HepG2 (cell line): ENCODE data around the gene PLIN5. TPM values are rescaled to one million over a fixed set of nuclear protein-coding genes. Genes with fewer than 3 reads are reported as not detected.

Experiments used
- BORCS8-MEF2B ChIP-seq: sonication (generic); formaldehyde crosslinking; IDR thresholded peaks from 2 replicates; pipeline ENCODE4 v1.8.0; 2022; ENCODE audit warnings: mild to moderate bottlenecking, missing genetic modification reagents
- EP300 ChIP-seq, 3 experiments: sonication (generic) in 1 of 3; formaldehyde crosslinking in 1 of 3; IDR thresholded peaks; 2 replicates each; pipeline versions ENCODE4 v1.5.1 to v1.6.1; 2011 to 2020; ENCODE audit warnings: low read depth in 2 of 3, low read length in 2 of 3, borderline replicate concordance in 1 of 3, improper control_type of control experiment in 1 of 3, mild to moderate bottlenecking in 1 of 3, missing genetic modification reagents in 1 of 3, moderate library complexity in 1 of 3
- FOSL2 ChIP-seq: sonication (generic); formaldehyde crosslinking; IDR thresholded peaks from 2 replicates; pipeline ENCODE4 v1.4.0; 2020; ENCODE audit warnings: missing genetic modification reagents
- MIER2 ChIP-seq: IDR thresholded peaks from 2 replicates; pipeline ENCODE4 v1.6.1; 2016; ENCODE audit warnings: missing biosample characterization, missing genetic modification reagents
- NRL ChIP-seq: sonication (generic); formaldehyde crosslinking; IDR thresholded peaks from 2 replicates; pipeline ENCODE4 v1.5.0; 2020; ENCODE audit warnings: missing genetic modification reagents, mild to moderate bottlenecking, moderate library complexity, borderline replicate concordance
- PCBP2 ChIP-seq: fragments of 200-400 bp; formaldehyde crosslinking; optimal IDR thresholded peaks from 2 replicates; pipeline ENCODE3; 2018; ENCODE audit warnings: low read length, low read depth; ENCODE audit not compliant: poor library complexity, severe bottlenecking
- SIX4 ChIP-seq: sonication (generic); formaldehyde crosslinking; IDR thresholded peaks from 2 replicates; pipeline ENCODE4 v1.4.0; 2020; ENCODE audit warnings: missing genetic modification reagents
- SMAD3 ChIP-seq: sonication (generic); formaldehyde crosslinking; IDR thresholded peaks from 2 replicates; pipeline ENCODE4 v1.4.0; 2020; ENCODE audit warnings: missing genetic modification reagents
- SRF ChIP-seq: IDR thresholded peaks from 2 replicates; pipeline ENCODE4 v1.6.1; 2011; ENCODE audit warnings: mild to moderate bottlenecking, low read depth, low read length, moderate library complexity
- SSRP1 ChIP-seq: IDR thresholded peaks from 2 replicates; pipeline ENCODE4 v1.6.1; 2016; ENCODE audit warnings: control low read depth
- U2AF2 ChIP-seq: fragments of 200-400 bp; formaldehyde crosslinking; IDR thresholded peaks from 2 replicates; pipeline ENCODE4 v1.6.1; 2017; ENCODE audit warnings: low read depth, mild to moderate bottlenecking, low read length
- WIZ ChIP-seq: sonication (generic); formaldehyde crosslinking; IDR thresholded peaks from 2 replicates; pipeline ENCODE4 v1.5.1; 2020; ENCODE audit warnings: mild to moderate bottlenecking, missing genetic modification reagents
- ZNF557 ChIP-seq: sonication (generic); formaldehyde crosslinking; IDR thresholded peaks from 2 replicates; pipeline ENCODE4 v1.4.0; 2020; ENCODE audit warnings: missing genetic modification reagents
- ZNF567 ChIP-seq: sonication (generic); formaldehyde crosslinking; IDR thresholded peaks from 2 replicates; pipeline ENCODE4 v1.8.1; 2023; ENCODE audit warnings: mild to moderate bottlenecking, missing genetic modification reagents, borderline replicate concordance
- ZNF746 ChIP-seq: sonication (generic); formaldehyde crosslinking; IDR thresholded peaks from 2 replicates; pipeline ENCODE4 v1.8.0; 2022; ENCODE audit warnings: mild to moderate bottlenecking, missing genetic modification reagents
- ZNF775 ChIP-seq: sonication (generic); formaldehyde crosslinking; IDR thresholded peaks from 2 replicates; pipeline ENCODE4 v1.4.0; 2020; ENCODE audit warnings: missing genetic modification reagents, mild to moderate bottlenecking, moderate library complexity, borderline replicate concordance
- polyA plus RNA-seq, 8 experiments: library from polyadenylated mRNA; depleted of rRNA in 3 of 8; stranded (reverse) in 7 of 8; unstranded in 1 of 8; fragments of >200 nt; fragmentation: Illumina TruSeq in 4 of 8; extraction: Trizol in 4 of 8; gene quantifications; 2 replicates each; pipeline versions ENCODE4 v1.2.1 to v1.2.3, GENCODE V29; 2011 to 2016; ENCODE audit warnings: low read depth in 4 of 8, missing spikeins in 1 of 8, mixed read lengths in 1 of 8; ENCODE audit not compliant: insufficient read depth in 1 of 8
- total RNA-seq, 5 experiments: library from RNA; depleted of rRNA; stranded (reverse); fragments of >200 nt; fragmentation: Illumina TruSeq; extraction: Trizol; gene quantifications; 2 replicates each; pipeline ENCODE4 v1.2.3, GENCODE V29; 2016; ENCODE audit warnings: low read depth in 1 of 5
- TF ChIP-seq, protein P1 (sequence below): sonication (generic); formaldehyde crosslinking; conservative IDR thresholded peaks from 2 replicates; pipeline ENCODE4 v1.8.0; 2022; ENCODE audit warnings: mild to moderate bottlenecking, moderate library complexity, missing genetic modification reagents
- TF ChIP-seq, protein P2 (sequence below): sonication (generic); formaldehyde crosslinking; conservative IDR thresholded peaks from 2 replicates; pipeline ENCODE4 v1.5.0; 2020; ENCODE audit warnings: missing genetic modification reagents
- TF ChIP-seq, protein P3 (sequence below): IDR thresholded peaks from 2 replicates; pipeline ENCODE4 v1.6.1; 2016; ENCODE audit warnings: mild to moderate bottlenecking, missing biosample characterization, missing genetic modification reagents
- TF ChIP-seq, protein P4 (sequence below): sonication (generic); formaldehyde crosslinking; conservative IDR thresholded peaks from 2 replicates; pipeline ENCODE4 v1.4.0; 2020; ENCODE audit warnings: missing genetic modification reagents
- TF ChIP-seq, protein P5 (sequence below): sonication (generic); formaldehyde crosslinking; IDR thresholded peaks from 2 replicates; pipeline ENCODE4 v1.9.0; 2021; ENCODE audit warnings: missing genetic modification reagents, mild to moderate bottlenecking, borderline replicate concordance

Gene PLIN5
- total and polyA plus RNA-seq, 2 of the 13 experiments (the other 11 are each of a cell fraction or from before 2014, with no cell fraction given), result 1.8 to 4.8 TPM

DNA sequence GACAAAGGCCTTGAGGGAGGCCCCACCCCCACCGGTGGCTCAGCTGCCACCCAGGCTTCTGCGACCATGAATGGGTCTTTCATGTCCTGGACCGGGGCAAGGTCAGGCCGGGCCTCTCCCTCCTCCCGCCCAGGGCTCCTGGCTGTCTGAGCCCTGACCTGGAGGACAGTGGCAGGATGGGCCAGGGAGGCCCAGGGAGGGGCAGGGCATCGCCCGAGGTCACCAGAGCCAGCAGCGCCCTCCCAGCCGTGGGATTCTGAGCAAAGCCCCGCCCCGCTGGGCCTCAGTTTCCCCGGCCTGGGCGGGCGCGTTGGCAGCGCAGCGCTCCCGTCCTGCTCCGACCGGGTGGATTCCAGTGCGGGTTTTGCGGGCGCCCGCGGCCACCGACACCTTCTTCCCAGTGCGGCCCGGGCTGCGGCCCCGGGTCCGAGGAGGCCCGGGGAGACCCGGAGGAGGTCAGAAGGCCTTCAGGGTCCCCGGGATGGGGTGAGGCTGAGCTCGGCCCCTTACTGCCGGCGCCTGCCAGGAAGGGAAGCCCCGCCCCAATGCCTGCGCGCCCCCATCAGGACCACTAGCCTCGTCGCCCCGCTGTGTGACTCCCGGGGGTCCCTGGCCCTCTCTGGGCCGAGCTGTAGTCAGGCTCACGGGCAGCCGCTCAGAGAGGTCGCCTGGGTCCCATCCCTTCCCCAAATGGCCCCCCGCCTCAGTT lies 49.1 kb upstream of the PLIN5 start (continued):
- TF ChIP-seq U2AF2 (no peak), ZNF567 (no peak; the same call in 1 of the 2 replicates), SSRP1 (CRISPR knock-in tag) (no peak), SIX4 (0 out of 2 replicates have a peak, but pooled peaks have one; percentile 38), PCBP2 (no peak), EP300 (IDR thresholded peaks at IDR 0.05; ENCODE audit: low read depth in 2 of 2, low read length in 2 of 2) (peak; percentile 94 to 98; a peak in 3 of 4 replicates), EP300 (CRISPR knock-in tag; IDR thresholded peaks at IDR 0.05; ENCODE audit: borderline replicate concordance) (peak; percentile 93), SRF (no peak), ZNF775 (CRISPR knock-in tag) (0 out of 2 replicates have a peak, but pooled peaks have one; percentile 31), NRL (CRISPR knock-in tag) (peak; percentile 44), FOSL2 (CRISPR knock-in tag) (peak; percentile 62), BORCS8-MEF2B (CRISPR knock-in tag) (no peak), ZNF746 (peak; percentile 89), SMAD3 (CRISPR knock-in tag) (0 out of 2 replicates have a peak, but pooled peaks have one; percentile 24), WIZ (CRISPR knock-in tag) (peak; percentile 47; the same call in 1 of the 2 replicates), ZNF557 (0 out of 2 replicates have a peak, but pooled peaks have one; percentile 36), MIER2 (CRISPR knock-in tag) (peak; percentile 38; the same call in 1 of the 2 replicates)
- TF ChIP-seq, protein P1, sequence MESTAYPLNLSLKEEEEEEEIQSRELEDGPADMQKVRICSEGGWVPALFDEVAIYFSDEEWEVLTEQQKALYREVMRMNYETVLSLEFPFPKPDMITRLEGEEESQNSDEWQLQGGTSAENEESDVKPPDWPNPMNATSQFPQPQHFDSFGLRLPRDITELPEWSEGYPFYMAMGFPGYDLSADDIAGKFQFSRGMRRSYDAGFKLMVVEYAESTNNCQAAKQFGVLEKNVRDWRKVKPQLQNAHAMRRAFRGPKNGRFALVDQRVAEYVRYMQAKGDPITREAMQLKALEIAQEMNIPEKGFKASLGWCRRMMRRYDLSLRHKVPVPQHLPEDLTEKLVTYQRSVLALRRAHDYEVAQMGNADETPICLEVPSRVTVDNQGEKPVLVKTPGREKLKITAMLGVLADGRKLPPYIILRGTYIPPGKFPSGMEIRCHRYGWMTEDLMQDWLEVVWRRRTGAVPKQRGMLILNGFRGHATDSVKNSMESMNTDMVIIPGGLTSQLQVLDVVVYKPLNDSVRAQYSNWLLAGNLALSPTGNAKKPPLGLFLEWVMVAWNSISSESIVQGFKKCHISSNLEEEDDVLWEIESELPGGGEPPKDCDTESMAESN, result no peak; the same call in 1 of the 2 replicates
- TF ChIP-seq, protein P2, sequence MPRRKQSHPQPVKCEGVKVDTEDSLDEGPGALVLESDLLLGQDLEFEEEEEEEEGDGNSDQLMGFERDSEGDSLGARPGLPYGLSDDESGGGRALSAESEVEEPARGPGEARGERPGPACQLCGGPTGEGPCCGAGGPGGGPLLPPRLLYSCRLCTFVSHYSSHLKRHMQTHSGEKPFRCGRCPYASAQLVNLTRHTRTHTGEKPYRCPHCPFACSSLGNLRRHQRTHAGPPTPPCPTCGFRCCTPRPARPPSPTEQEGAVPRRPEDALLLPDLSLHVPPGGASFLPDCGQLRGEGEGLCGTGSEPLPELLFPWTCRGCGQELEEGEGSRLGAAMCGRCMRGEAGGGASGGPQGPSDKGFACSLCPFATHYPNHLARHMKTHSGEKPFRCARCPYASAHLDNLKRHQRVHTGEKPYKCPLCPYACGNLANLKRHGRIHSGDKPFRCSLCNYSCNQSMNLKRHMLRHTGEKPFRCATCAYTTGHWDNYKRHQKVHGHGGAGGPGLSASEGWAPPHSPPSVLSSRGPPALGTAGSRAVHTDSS, result no peak
- TF ChIP-seq, protein P3, sequence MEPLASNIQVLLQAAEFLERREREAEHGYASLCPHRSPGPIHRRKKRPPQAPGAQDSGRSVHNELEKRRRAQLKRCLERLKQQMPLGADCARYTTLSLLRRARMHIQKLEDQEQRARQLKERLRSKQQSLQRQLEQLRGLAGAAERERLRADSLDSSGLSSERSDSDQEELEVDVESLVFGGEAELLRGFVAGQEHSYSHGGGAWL, result peak; percentile 55; the same call in 1 of the 2 replicates
- TF ChIP-seq, protein P4, sequence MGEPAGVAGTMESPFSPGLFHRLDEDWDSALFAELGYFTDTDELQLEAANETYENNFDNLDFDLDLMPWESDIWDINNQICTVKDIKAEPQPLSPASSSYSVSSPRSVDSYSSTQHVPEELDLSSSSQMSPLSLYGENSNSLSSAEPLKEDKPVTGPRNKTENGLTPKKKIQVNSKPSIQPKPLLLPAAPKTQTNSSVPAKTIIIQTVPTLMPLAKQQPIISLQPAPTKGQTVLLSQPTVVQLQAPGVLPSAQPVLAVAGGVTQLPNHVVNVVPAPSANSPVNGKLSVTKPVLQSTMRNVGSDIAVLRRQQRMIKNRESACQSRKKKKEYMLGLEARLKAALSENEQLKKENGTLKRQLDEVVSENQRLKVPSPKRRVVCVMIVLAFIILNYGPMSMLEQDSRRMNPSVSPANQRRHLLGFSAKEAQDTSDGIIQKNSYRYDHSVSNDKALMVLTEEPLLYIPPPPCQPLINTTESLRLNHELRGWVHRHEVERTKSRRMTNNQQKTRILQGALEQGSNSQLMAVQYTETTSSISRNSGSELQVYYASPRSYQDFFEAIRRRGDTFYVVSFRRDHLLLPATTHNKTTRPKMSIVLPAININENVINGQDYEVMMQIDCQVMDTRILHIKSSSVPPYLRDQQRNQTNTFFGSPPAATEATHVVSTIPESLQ, result 0 out of 2 replicates have a peak, but pooled peaks have one; percentile 72
- TF ChIP-seq, protein P5, sequence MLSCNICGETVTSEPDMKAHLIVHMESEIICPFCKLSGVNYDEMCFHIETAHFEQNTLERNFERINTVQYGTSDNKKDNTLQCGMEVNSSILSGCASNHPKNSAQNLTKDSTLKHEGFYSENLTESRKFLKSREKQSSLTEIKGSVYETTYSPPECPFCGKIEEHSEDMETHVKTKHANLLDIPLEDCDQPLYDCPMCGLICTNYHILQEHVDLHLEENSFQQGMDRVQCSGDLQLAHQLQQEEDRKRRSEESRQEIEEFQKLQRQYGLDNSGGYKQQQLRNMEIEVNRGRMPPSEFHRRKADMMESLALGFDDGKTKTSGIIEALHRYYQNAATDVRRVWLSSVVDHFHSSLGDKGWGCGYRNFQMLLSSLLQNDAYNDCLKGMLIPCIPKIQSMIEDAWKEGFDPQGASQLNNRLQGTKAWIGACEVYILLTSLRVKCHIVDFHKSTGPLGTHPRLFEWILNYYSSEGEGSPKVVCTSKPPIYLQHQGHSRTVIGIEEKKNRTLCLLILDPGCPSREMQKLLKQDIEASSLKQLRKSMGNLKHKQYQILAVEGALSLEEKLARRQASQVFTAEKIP (CRISPR knock-in tag), result no peak
